Peyer's patch (tissue), 4 donors: Measurements from ENCODE around the gene LYPLA2. TPM values are rescaled to one million over a fixed set of nuclear protein-coding genes. Genes with fewer than 3 reads are reported as not detected.
A peak's percentile ranks its signal among the peaks of the same experiment; 100 is the strongest.
"Not testable (repeated sequence)": the region's sequence is repeated elsewhere in the genome, so short reads cannot be mapped to it uniquely, and the experiment has no call there.

ENCODE experiments used
- DNase-seq, 3 donors: peaks; one replicate each; pipeline ENCODE4 v3.0.0-alpha.2; 2017 to 2019
- H3K27ac ChIP-seq, 4 donors: fragments of 200-600 bp; sonication (generic); one replicate each; pipeline ENCODE4 v1.5.1; 2016 to 2019
- H3K27me3 ChIP-seq, 2 donors: fragments of 200-600 bp; sonication (generic); one replicate each; pipeline ENCODE4 v1.5.1; 2019
- H3K36me3 ChIP-seq, 3 donors: fragments of 200-600 bp; sonication (generic); one replicate each; pipeline ENCODE4 v1.5.1; 2016 to 2019
- H3K4me1 ChIP-seq, 4 donors: fragments of 200-600 bp; sonication (generic); one replicate each; pipeline ENCODE4 v1.5.1; 2016 to 2019
- H3K4me3 ChIP-seq, 4 donors: fragments of 200-600 bp; sonication (generic); 1 replicate in 3 of 4; 2 replicates in 1 of 4; pipeline ENCODE4 v1.5.1; 2016 to 2019; ENCODE audit warnings: mild to moderate bottlenecking in 1 of 4
- H3K9me3 ChIP-seq, 4 donors: fragments of 200-600 bp; sonication (generic); one replicate each; pipeline ENCODE4 v1.5.1; 2016 to 2019; ENCODE audit warnings: mild to moderate bottlenecking in 1 of 4
- CTCF ChIP-seq, 6 experiments: fragments of 450-650 bp in 4 of 6; fragments of 200-600 bp in 2 of 6; sonication (generic) in 1 of 6; IDR thresholded peaks; one replicate each; pipeline ENCODE4 v1.5.1; 2017 to 2019; ENCODE audit warnings: antibody characterized with exemption in 6 of 6, mild to moderate bottlenecking in 3 of 6, moderate library complexity in 1 of 6
- POLR2A ChIP-seq, 2 donors: fragments of 450-650 bp; IDR thresholded peaks; one replicate each; pipeline ENCODE4 v1.5.1; 2017; ENCODE audit warnings: antibody characterized with exemption in 2 of 2, mild to moderate bottlenecking in 2 of 2, moderate library complexity in 2 of 2
- total RNA-seq, 4 donors: library from RNA; depleted of rRNA; stranded (reverse); fragments of >200 nt; gene quantifications; one replicate each; pipeline ENCODE4 v1.1.0, GENCODE V29; 2016

The LYPLA2 gene
- total RNA-seq, 4 donors from 2014 or later, result 47.0 to 117 (median 105) TPM

GRCh38 chr1:23800400-23801337 is 9.7 kb downstream of the LYPLA2 start, which contains the start of gene GALE:
TSS of gene GALE (minus strand) at chr1:23800754. CDS start at chr1:23799007, 1,747 bp downstream.
- Histone ChIP-seq H3K36me3 (peaks cover 0 to 28% (median 0%) of the 10 kb centered on the region in 3 donors), H3K27ac (peak within 1 kb of the TSS; percentile 85 to 97 (median 94))

DNA sequence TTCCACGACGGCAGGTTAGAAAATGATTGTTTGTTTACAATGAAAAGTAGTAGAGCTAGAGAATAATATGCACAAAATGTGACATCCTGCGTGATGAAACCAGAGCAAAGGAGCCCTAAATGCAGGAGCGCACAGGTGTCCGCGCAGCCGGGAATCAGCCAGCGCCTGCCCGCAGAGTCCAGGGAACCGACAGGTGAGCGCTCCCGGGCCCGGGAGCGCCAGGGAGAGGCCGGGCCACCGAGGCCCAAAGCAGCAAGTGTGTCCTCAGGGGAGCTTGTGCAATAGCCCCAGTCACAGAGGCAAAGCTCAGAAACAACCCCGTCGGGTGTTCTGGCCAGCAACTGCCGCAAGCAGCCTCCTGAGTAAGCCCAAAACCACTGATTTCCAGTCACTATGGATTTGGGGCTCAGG is 10.4 kb downstream of the LYPLA2 start:
- Histone ChIP-seq H3K4me1 (peaks cover 0 to 24% (median 18%) of the 10 kb centered on the region in 4 donors), H3K4me3 (peak overlapping the region; percentile 65 to 94 (median 82)), H3K9me3 (no peaks in the 10 kb centered on the region), H3K27me3 (no peaks in the 10 kb centered on the region), H3K27ac (peak overlapping the region; percentile 85 to 97 (median 94)), H3K36me3 (peaks cover 0 to 22% (median 0%) of the 10 kb centered on the region in 3 donors)
- TF ChIP-seq CTCF (IDR thresholded peaks at IDR 0.05) (no peak), POLR2A (IDR thresholded peaks at IDR 0.05) (no peak)
- peak in 1 of 3 donors; percentile 62 for DNase-seq

More at GRCh38 chr1:23800400-23801337, 9.7 kb downstream of the LYPLA2 start, which contains the start of gene GALE:
- H3K4me3 ChIP-seq, result peak within 1 kb of the TSS; percentile 65 to 94 (median 82)
- H3K9me3 ChIP-seq, result no peaks in the 10 kb centered on the region
- TF ChIP-seq CTCF (IDR thresholded peaks at IDR 0.05) (peak in 1 of 6 experiments; percentile 12), POLR2A (IDR thresholded peaks at IDR 0.05) (peak; percentile 77 to 89)
- no peaks in the 10 kb centered on the region for H3K27me3 ChIP-seq
- DNase-seq, result peak; percentile 97 to 99 (median 99)
- H3K4me1 ChIP-seq, result peaks cover 0 to 24% (median 18%) of the 10 kb centered on the region in 4 donors

DNA sequence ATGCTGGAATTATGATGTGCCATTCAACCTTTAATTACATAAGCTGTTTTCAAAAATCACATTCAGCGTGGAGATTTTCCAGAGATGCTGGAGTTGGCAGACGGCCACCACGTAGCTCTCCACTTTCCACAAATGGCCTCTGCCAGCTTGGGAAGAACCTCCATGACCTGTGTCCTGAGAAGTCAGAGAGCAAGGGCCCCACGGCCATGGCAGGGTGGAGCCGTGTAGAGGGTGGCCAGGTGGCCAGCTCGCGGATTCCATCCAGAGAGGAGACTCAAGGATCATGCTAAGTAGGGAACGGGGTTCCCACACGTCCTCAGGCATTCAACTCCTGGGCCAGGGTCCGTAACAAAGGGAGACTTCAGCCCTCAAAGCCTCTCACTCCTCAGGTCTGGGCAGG is 10.9 kb downstream of the LYPLA2 start:
- H3K27ac ChIP-seq, result peak overlapping the region in 3 of 4 donors; percentile 93 to 97 (median 95)
- H3K36me3 ChIP-seq, result peaks cover 0 to 19% (median 0%) of the 10 kb centered on the region in 3 donors
- H3K4me3 ChIP-seq, result peak overlapping the region in 2 of 4 donors; percentile 72 to 91
- TF ChIP-seq CTCF (IDR thresholded peaks at IDR 0.05), result no peak
- no peak for TF ChIP-seq POLR2A (IDR thresholded peaks at IDR 0.05)
- peak in 1 of 3 donors; percentile 50 for DNase-seq
- H3K27me3 ChIP-seq, result no peaks in the 10 kb centered on the region
- no peaks in the 10 kb centered on the region for H3K9me3 ChIP-seq
- H3K4me1 ChIP-seq, result peaks cover 0 to 24% (median 18%) of the 10 kb centered on the region in 4 donors

- not testable (repeated sequence) for H3K9me3 ChIP-seq, H3K27ac ChIP-seq, H3K36me3 ChIP-seq
These were observed 11.9 kb downstream of the LYPLA2 start for GRCh38 chr1:23802809-23803342.

GRCh38 chr1:23803674-23804073 is 12.7 kb downstream of the LYPLA2 start:
- Histone ChIP-seq H3K27me3 (no peaks in the 10 kb centered on the region), H3K4me3 (no peak overlapping the region), H3K36me3 (peaks cover 0 to 6% (median 0%) of the 10 kb centered on the region in 3 donors), H3K9me3 (no peaks in the 10 kb centered on the region), H3K4me1 (peaks cover 0 to 22% (median 18%) of the 10 kb centered on the region in 4 donors), H3K27ac (no peak overlapping the region)
- DNase-seq, result peak in 1 of 3 donors; percentile 11
- TF ChIP-seq CTCF (IDR thresholded peaks at IDR 0.05) (no peak), POLR2A (IDR thresholded peaks at IDR 0.05) (no peak)

More at GRCh38 chr1:23802809-23803342, 11.9 kb downstream of the LYPLA2 start:
- DNase-seq, result peak in 1 of 3 donors; percentile 2
- not testable (repeated sequence) for H3K4me3 ChIP-seq, H3K27me3 ChIP-seq
- H3K4me1 ChIP-seq, result peaks cover 0 to 24% (median 18%) of the 10 kb centered on the region in 4 donors
